ENCODE measurements around the gene FAM53A. TPM values are rescaled to one million over a fixed set of nuclear protein-coding genes. Genes with fewer than 3 reads are reported as not detected.
"Not testable (repeated sequence)": the region's sequence is repeated elsewhere in the genome, so short reads cannot be mapped to it uniquely, and the experiment has no call there.

Gene FAM53A
- total RNA-seq, 1 experiment from 2014 or later, result 3.1 TPM

GRCh38 chr4:1703867-1704266 lies 19.8 kb upstream of the FAM53A start:
- Histone ChIP-seq H3K27ac (ENCODE audit: low read length) (no peak overlapping the region), H3K79me2 (ENCODE audit: low read length) (peaks cover 78% of the 10 kb centered on the region), H3K9ac (ENCODE audit: low read length) (no peak overlapping the region), H3K9me2 (replicated peaks; ENCODE audit: low read length) (no peaks in the 10 kb centered on the region), H2AFZ (ENCODE audit: low read length) (no peak overlapping the region), H3K4me2 (ENCODE audit: low read length) (no peak overlapping the region), H3K9me3 (ENCODE audit: low read length) (no peaks in the 10 kb centered on the region), H3F3A (ENCODE audit: low read length, unreplicated experiment) (no peaks in the 10 kb centered on the region), H3K36me3 (ENCODE audit: low read depth, low read length) (peaks cover 34% of the 10 kb centered on the region), H4K20me1 (ENCODE audit: low read length) (peaks cover 35% of the 10 kb centered on the region; the same call in 1 of the 2 replicates), H3K4me3 (ENCODE audit: low read length) (no peak overlapping the region), H3K27me3 (ENCODE audit: low read length) (no peaks in the 10 kb centered on the region), H3K4me1 (ENCODE audit: insufficient read depth, low read length) (peaks cover 6% of the 10 kb centered on the region; the same call in 1 of the 2 replicates)
- ATAC-seq (no peak), DNase-seq (no peak)
- BruUV-seq (replicated peaks), result no TSS peak
- intact Hi-C loops (cut with micrococcal nuclease), result no loop called here
- no peak for TF ChIP-seq EZH2phosphoT487 (IDR thresholded peaks at IDR 0.05; ENCODE audit: borderline replicate concordance, low read length)
- TF ChIP-seq EZH2 (IDR thresholded peaks at IDR 0.05; ENCODE audit: low read length, unreplicated experiment), result no peak
- TF ChIP-seq, protein P1, sequence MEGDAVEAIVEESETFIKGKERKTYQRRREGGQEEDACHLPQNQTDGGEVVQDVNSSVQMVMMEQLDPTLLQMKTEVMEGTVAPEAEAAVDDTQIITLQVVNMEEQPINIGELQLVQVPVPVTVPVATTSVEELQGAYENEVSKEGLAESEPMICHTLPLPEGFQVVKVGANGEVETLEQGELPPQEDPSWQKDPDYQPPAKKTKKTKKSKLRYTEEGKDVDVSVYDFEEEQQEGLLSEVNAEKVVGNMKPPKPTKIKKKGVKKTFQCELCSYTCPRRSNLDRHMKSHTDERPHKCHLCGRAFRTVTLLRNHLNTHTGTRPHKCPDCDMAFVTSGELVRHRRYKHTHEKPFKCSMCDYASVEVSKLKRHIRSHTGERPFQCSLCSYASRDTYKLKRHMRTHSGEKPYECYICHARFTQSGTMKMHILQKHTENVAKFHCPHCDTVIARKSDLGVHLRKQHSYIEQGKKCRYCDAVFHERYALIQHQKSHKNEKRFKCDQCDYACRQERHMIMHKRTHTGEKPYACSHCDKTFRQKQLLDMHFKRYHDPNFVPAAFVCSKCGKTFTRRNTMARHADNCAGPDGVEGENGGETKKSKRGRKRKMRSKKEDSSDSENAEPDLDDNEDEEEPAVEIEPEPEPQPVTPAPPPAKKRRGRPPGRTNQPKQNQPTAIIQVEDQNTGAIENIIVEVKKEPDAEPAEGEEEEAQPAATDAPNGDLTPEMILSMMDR (conservative IDR thresholded peaks at IDR 0.05; ENCODE audit: low read depth, low read length), result no peak
- ChIA-PET POLR2A (ENCODE audit: unreplicated experiment) (no interaction called here), CTCF (no interaction called here)

DNA sequence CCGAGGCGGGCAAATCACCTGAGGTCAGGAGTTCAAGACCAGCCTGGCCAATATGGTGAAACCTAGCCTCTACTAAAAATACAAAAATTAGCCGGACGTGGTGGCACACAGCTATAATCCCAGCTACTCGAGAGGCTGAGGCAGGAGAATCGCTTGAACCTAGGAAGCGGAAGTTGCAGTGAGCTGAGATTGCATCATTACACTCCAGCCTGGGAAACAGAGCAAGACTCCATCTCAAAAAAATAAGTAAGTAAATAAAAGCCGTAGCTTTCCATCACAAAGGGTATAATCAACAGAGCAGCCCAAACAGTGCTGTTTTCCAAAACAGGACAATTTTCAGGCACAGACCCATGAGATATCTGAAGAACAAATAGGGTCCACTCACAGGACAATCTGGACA lies 17.6 kb upstream of the FAM53A start:
- intact Hi-C loops (cut with micrococcal nuclease); H3K27me3 ChIP-seq (ENCODE audit: low read length); H3K9me3 ChIP-seq (ENCODE audit: low read length); H2AFZ ChIP-seq (ENCODE audit: low read length); DNase-seq; H3K9ac ChIP-seq (ENCODE audit: low read length); CTCF ChIA-PET; H3K4me2 ChIP-seq (ENCODE audit: low read length); H3F3A ChIP-seq (ENCODE audit: low read length, unreplicated experiment); H3K27ac ChIP-seq (ENCODE audit: low read length); H3K4me1 ChIP-seq (ENCODE audit: insufficient read depth, low read length); ATAC-seq; H3K9me2 ChIP-seq (replicated peaks; ENCODE audit: low read length); POLR2A ChIA-PET (ENCODE audit: unreplicated experiment); H3K4me3 ChIP-seq (ENCODE audit: low read length); BruUV-seq (replicated peaks): not testable (repeated sequence)
- Histone ChIP-seq H3K79me2 (ENCODE audit: low read length) (peaks cover 59% of the 10 kb centered on the region), H4K20me1 (ENCODE audit: low read length) (peaks cover 26% of the 10 kb centered on the region; the same call in 1 of the 2 replicates), H3K36me3 (ENCODE audit: low read depth, low read length) (peaks cover 42% of the 10 kb centered on the region)

DNA sequence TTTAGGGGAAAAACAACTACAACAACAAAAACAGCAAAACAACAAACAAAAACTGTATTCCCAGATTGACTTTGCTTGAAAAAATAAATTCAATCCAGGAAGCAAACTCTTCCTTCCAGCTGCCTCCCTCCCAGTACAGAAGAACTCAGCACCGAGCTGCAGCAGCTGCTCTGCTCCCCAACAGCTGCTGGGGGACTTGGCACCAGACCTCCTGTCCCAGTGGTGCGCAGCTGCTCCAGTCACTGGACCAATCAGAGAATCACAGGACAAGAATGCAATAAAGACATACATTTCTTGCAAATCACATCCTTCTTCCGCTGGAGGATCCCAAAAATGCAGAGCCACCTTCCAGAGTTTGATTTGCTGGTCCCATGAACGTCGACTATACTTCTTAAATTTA lies 11.8 kb upstream of the FAM53A start:
- BruUV-seq (replicated peaks), result no TSS peak
- Histone ChIP-seq H2AFZ (ENCODE audit: low read length) (no peak overlapping the region), H3K27me3 (ENCODE audit: low read length) (no peaks in the 10 kb centered on the region), H3K9me3 (ENCODE audit: low read length) (no peaks in the 10 kb centered on the region), H3K9me2 (replicated peaks; ENCODE audit: low read length) (no peaks in the 10 kb centered on the region), H3K9ac (ENCODE audit: low read length) (no peak overlapping the region), H3K79me2 (ENCODE audit: low read length) (peaks cover 6% of the 10 kb centered on the region; the same call in 1 of the 2 replicates), H3K27ac (ENCODE audit: low read length) (no peak overlapping the region), H3K4me3 (ENCODE audit: low read length) (no peak overlapping the region), H3F3A (ENCODE audit: low read length, unreplicated experiment) (no peaks in the 10 kb centered on the region), H3K4me1 (ENCODE audit: insufficient read depth, low read length) (no peaks in the 10 kb centered on the region), H3K36me3 (ENCODE audit: low read depth, low read length) (peaks cover 60% of the 10 kb centered on the region), H4K20me1 (ENCODE audit: low read length) (no peaks in the 10 kb centered on the region), H3K4me2 (ENCODE audit: low read length) (no peak overlapping the region)
- ChIA-PET CTCF (no interaction called here), POLR2A (ENCODE audit: unreplicated experiment) (interaction anchor here (0.6 kb wide), 1 partner anchor 19 kb away, joined by 7 read pairs; no protein-coding TSS in a partner anchor)
- TF ChIP-seq, protein P1 (conservative IDR thresholded peaks at IDR 0.05; ENCODE audit: low read depth, low read length), result no peak
- TF ChIP-seq EZH2phosphoT487 (IDR thresholded peaks at IDR 0.05; ENCODE audit: borderline replicate concordance, low read length) (no peak), EZH2 (IDR thresholded peaks at IDR 0.05; ENCODE audit: low read length, unreplicated experiment) (no peak)
- no peak for DNase-seq
- intact Hi-C loops (cut with micrococcal nuclease), result no loop called here
- no peak for ATAC-seq

All from PC-3 (cell line).